Measurements from ENCODE around the gene SOCS7. TPM values are rescaled to one million over a fixed set of nuclear protein-coding genes. Genes with fewer than 3 reads are reported as not detected.

SOCS7 gene
- total and polyA plus RNA-seq, 10 of the 15 experiments (the other 5 are each of a cell fraction or from before 2014, with no cell fraction given) = 0.68 to 12.8 (median 7.3) TPM

DNA sequence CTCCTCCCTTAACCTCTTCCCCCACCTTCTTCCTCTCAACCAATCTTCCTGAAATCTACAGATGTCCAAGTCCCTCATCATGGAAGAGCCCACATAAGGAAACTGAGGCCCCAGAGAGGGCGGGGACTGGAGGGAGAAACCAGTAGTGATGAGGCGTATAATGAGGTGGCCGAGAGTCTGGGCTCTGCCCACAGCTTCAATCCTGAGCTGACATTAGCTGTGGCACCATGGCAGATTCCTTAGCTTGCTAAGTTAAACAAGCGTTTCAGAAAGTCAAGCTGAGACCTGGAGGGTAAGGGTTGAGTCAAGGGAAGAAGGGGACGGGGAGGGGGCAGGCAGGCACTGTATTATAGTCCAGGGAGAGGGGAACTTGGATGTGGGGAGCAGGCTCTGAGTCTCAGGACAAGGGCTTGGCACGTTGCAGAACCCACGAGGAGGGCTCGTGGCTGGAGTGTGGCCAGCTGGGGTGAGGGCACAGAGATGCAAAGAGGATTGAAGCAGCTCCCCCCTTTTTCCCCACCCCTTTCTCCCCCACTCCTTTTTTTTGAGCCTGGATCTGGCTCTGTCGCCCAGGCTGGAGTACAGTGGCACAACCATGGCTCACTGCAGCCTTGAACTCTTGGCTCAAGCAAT, 89.9 kb downstream of the SOCS7 start (continued):
- TF ChIP-seq, protein P1, sequence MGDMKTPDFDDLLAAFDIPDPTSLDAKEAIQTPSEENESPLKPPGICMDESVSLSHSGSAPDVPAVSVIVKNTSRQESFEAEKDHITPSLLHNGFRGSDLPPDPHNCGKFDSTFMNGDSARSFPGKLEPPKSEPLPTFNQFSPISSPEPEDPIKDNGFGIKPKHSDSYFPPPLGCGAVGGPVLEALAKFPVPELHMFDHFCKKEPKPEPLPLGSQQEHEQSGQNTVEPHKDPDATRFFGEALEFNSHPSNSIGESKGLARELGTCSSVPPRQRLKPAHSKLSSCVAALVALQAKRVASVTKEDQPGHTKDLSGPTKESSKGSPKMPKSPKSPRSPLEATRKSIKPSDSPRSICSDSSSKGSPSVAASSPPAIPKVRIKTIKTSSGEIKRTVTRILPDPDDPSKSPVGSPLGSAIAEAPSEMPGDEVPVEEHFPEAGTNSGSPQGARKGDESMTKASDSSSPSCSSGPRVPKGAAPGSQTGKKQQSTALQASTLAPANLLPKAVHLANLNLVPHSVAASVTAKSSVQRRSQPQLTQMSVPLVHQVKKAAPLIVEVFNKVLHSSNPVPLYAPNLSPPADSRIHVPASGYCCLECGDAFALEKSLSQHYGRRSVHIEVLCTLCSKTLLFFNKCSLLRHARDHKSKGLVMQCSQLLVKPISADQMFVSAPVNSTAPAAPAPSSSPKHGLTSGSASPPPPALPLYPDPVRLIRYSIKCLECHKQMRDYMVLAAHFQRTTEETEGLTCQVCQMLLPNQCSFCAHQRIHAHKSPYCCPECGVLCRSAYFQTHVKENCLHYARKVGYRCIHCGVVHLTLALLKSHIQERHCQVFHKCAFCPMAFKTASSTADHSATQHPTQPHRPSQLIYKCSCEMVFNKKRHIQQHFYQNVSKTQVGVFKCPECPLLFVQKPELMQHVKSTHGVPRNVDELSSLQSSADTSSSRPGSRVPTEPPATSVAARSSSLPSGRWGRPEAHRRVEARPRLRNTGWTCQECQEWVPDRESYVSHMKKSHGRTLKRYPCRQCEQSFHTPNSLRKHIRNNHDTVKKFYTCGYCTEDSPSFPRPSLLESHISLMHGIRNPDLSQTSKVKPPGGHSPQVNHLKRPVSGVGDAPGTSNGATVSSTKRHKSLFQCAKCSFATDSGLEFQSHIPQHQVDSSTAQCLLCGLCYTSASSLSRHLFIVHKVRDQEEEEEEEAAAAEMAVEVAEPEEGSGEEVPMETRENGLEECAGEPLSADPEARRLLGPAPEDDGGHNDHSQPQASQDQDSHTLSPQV (IDR thresholded peaks at IDR 0.05) = no peak
- no peak for TF ChIP-seq NFYA (IDR thresholded peaks at IDR 0.05; ENCODE audit: borderline replicate concordance, low read depth, low read length)
- TF ChIP-seq KAT2A (conservative IDR thresholded peaks at IDR 0.05; ENCODE audit: control insufficient read depth, low read depth, low read length) = no peak

DNA sequence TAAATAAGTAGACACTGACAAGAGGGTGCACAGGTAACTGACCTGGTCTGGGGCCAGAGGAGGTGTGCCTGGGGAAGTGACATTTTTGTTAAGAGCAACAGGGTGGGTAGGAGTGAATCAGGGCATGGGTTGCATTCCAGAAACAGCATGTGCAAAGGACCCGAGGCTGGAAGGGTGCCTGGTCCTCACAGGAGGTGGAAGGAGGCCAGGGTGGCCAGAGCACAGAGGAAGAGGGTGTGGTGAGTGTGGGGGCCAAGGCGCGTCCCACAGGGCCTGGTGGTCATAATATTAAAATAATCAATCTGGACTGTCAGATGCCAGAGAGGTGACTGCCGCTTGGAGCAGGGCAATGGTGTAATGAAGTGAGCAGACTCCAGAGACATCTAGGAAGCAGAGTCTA, 90.9 kb downstream of the SOCS7 start:
- H3K79me2 ChIP-seq (ENCODE audit: control insufficient read depth, insufficient read depth, low read length) = no peaks in the 10 kb centered on the region
- no peak for DNase-seq (ENCODE audit: low read depth, low spot score)
- no peaks in the 10 kb centered on the region for H3K9me3 ChIP-seq (replicated peaks; ENCODE audit: control insufficient read depth, insufficient read depth, low read length)
- H3K27ac ChIP-seq (ENCODE audit: control insufficient read depth, insufficient read depth) = no peak overlapping the region
- no peak for ATAC-seq
- no peaks in the 10 kb centered on the region for H3K36me3 ChIP-seq (ENCODE audit: control insufficient read depth in 2 of 2, insufficient read depth in 2 of 2, low read length in 1 of 2)
- intact Hi-C loops (cut with micrococcal nuclease; ENCODE audit: unreplicated experiment) = no loop called here
- H3K4me3 ChIP-seq = no peak overlapping the region
- no peaks in the 10 kb centered on the region for H4K20me1 ChIP-seq (ENCODE audit: control insufficient read depth, insufficient read depth)
- ChIA-PET POLR2A (no interaction called here), SMC1A (ENCODE audit: uncharacterized antibody, unreplicated experiment) (interaction anchor here (1.1 to 1.7 kb wide), 3 partner anchors 19 to 47 kb away, joined by 3 to 4 read pairs (median 4); no protein-coding TSS in a partner anchor), RAD21 (ENCODE audit: unreplicated experiment) (interaction anchor here (1.0 kb wide), 1 partner anchor 13 kb away, joined by 3 read pairs; no protein-coding TSS in a partner anchor), CTCF (interaction anchor here (0.7 to 2.1 kb wide), 5 partner anchors 13 to 221 kb away, joined by 3 to 6 read pairs (median 3); no protein-coding TSS in a partner anchor)
- no peak for FAIRE-seq
- BruUV-seq (replicated peaks) = no TSS peak
- peaks cover 5% of the 10 kb centered on the region; the same call in 1 of the 2 replicates for H3K4me1 ChIP-seq (ENCODE audit: control insufficient read depth, insufficient read depth, low read length)
- in situ Hi-C loops (cut with MboI) = loop anchor here (5.0 kb wide), 1 partner anchor 50 kb away; no protein-coding TSS in a partner anchor
- no peak overlapping the region for H3K9ac ChIP-seq (ENCODE audit: control insufficient read depth, insufficient read depth, low read length)
- H3K27me3 ChIP-seq (replicated peaks in 1 of 2; ENCODE audit: control insufficient read depth in 2 of 2, insufficient read depth in 2 of 2, low read length in 1 of 2) = no peaks in the 10 kb centered on the region
- no peak overlapping the region for H3K4me2 ChIP-seq (ENCODE audit: control insufficient read depth, insufficient read depth)
- WGBS (ENCODE audit: insufficient coverage, insufficient replicate concordance, low lambda C conversion rate, missing lambda C conversion rate) = 38% methylated on average over 4 of the region's 4 CpGs
- H2AFZ ChIP-seq (ENCODE audit: control insufficient read depth, low read depth, low read length) = no peak overlapping the region
- TF ChIP-seq SUZ12 (IDR thresholded peaks at IDR 0.05; ENCODE audit: unreplicated experiment) (no peak), HDAC6 (IDR thresholded peaks at IDR 0.05; ENCODE audit: unreplicated experiment) (no peak), SPI1 (IDR thresholded peaks at IDR 0.05; ENCODE audit: borderline replicate concordance, insufficient read depth, low read depth, low read length) (no peak), TAF1 (IDR thresholded peaks at IDR 0.05; ENCODE audit: borderline replicate concordance, low read depth, low read length) (no peak), NR2C2 (IDR thresholded peaks at IDR 0.05; ENCODE audit: borderline replicate concordance, control insufficient read depth, insufficient read length, low read depth) (no peak), JUNB (IDR thresholded peaks at IDR 0.05) (no peak), CHD2 (IDR thresholded peaks at IDR 0.05; ENCODE audit: borderline replicate concordance, low read depth, low read length) (no peak), NFYA (IDR thresholded peaks at IDR 0.05; ENCODE audit: borderline replicate concordance, low read depth, low read length) (no peak)
- TF ChIP-seq, protein P2, sequence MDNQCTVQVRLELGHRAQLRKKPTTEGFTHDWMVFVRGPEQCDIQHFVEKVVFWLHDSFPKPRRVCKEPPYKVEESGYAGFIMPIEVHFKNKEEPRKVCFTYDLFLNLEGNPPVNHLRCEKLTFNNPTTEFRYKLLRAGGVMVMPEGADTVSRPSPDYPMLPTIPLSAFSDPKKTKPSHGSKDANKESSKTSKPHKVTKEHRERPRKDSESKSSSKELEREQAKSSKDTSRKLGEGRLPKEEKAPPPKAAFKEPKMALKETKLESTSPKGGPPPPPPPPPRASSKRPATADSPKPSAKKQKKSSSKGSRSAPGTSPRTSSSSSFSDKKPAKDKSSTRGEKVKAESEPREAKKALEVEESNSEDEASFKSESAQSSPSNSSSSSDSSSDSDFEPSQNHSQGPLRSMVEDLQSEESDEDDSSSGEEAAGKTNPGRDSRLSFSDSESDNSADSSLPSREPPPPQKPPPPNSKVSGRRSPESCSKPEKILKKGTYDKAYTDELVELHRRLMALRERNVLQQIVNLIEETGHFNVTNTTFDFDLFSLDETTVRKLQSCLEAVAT (IDR thresholded peaks at IDR 0.05) = no peak
- TF ChIP-seq, protein P3, sequence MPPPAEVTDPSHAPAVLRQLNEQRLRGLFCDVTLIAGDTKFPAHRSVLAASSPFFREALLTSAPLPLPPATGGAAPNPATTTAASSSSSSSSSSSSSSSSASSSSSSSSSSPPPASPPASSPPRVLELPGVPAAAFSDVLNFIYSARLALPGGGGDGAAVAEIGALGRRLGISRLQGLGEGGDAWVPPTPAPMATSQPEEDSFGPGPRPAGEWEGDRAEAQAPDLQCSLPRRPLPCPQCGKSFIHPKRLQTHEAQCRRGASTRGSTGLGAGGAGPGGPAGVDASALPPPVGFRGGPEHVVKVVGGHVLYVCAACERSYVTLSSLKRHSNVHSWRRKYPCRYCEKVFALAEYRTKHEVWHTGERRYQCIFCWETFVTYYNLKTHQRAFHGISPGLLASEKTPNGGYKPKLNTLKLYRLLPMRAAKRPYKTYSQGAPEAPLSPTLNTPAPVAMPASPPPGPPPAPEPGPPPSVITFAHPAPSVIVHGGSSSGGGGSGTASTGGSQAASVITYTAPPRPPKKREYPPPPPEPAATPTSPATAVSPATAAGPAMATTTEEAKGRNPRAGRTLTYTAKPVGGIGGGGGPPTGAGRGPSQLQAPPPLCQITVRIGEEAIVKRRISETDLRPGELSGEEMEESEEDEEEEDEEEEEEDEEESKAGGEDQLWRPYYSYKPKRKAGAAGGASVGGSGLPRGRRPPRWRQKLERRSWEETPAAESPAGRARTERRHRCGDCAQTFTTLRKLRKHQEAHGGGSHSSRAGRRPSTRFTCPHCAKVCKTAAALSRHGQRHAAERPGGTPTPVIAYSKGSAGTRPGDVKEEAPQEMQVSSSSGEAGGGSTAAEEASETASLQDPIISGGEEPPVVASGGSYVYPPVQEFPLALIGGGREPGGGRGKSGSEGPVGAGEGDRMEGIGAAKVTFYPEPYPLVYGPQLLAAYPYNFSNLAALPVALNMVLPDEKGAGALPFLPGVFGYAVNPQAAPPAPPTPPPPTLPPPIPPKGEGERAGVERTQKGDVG (CRISPR knock-in tag; IDR thresholded peaks at IDR 0.05) = no peak

All from GM12878 (cell line).